GM10266 (cell line): Measurements from ENCODE around the gene EZR.

ENCODE experiments used
- DNase-seq: peaks from one replicate; pipeline ENCODE4 v3.0.0; 2012; ENCODE audit errors: extremely low spot score
- CTCF ChIP-seq: IDR thresholded peaks from 2 replicates; pipeline ENCODE4 v1.5.1; 2012; ENCODE audit warnings: mild to moderate bottlenecking, low read depth; ENCODE audit not compliant: control insufficient read depth, insufficient read depth; ENCODE audit errors: missing control alignments

EZR gene

GRCh38 chr6:158756977-158757752 lies 62.0 kb downstream of the EZR start:
- TF ChIP-seq CTCF: no peak
- no peak for DNase-seq

- TF ChIP-seq CTCF: no peak
- no peak for DNase-seq
These were observed 63.0 kb downstream of the EZR start for GRCh38 chr6:158756126-158756525.

DNA sequence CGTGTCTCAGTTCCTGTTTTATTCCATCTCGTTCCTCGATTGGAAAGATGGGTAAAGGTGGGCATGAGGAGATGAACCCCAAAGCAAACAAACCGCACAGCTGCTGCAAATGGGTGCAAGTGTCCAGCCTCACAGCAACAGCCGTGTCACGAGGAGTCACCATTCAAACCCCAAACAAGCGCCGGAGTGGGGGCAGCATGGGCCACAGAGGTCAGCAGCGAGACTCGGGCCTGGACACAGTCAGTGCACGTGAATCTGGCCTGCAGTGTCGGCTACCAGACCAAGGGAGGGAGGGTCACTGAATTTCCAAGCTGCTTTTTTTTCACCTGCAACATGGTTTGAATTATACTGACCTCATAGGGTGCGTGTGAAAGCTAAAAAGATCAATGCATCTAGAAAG lies 63.5 kb downstream of the EZR start:
- TF ChIP-seq CTCF: no peak
- DNase-seq: no peak

DNA sequence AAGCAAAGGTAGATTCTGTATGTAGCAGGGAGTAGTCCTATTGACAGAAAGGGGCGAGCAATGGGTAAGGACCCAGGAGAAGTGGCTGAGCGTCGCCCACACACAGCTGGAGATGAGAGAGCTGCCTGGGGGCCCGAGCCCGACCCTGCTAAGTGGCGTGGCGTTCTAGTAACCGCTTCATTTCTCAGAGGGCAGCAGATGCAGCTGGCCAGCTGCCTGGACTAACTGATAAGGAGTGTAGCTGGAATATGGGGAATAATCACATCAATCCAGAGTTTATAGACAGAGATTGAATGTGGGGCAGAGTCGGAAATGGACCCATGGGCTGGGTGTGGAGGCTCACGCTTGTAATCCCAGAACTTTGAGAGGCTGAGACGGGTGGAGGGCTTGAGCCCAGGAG lies 64.4 kb downstream of the EZR start:
- no peak for DNase-seq
- TF ChIP-seq CTCF: no peak

DNA sequence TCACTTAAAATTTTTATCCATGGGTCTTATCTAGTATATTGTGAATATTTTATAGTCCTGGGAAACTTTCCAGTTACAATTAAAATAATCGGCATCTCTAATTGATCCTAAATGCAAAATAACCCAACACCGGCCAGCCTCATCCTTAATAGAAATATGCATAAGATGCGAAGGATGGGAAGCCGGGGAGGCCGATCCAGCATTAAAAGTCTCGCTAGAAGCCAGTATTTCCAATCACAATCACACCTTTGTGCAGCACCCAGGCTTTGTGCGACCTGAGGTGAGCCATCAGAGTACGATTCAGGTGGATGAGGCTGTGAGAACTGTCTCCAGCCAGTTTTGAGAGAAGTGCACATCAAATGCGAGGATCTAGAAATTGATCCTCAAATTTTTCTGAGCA lies 65.4 kb downstream of the EZR start:
- DNase-seq: no peak
- TF ChIP-seq CTCF: no peak

- TF ChIP-seq CTCF: peak; percentile 17
- DNase-seq: no peak
These were observed 66.6 kb downstream of the EZR start for GRCh38 chr6:158752613-158753012.

- no peak for TF ChIP-seq CTCF
- DNase-seq: no peak
These were observed 67.2 kb downstream of the EZR start for GRCh38 chr6:158751921-158752320.
